GM10248 (cell line): Measurements from ENCODE around the gene CHKB.
"Not testable (repeated sequence)": the region's sequence is repeated elsewhere in the genome, so short reads cannot be mapped to it uniquely, and the experiment has no call there.

Experiments used
- CTCF ChIA-PET: fragments of 300-600 bp; sonication (Branson Sonifier 250); formaldehyde crosslinking; extraction: SDS; loops from one replicate; lab custom pipeline; 2021; ENCODE audit warnings: antibody characterized with exemption; lab: Yijun Ruan, JAX
- POLR2A ChIA-PET: fragments of 350-650 bp; sonication (Branson Sonifier 250); formaldehyde crosslinking; extraction: SDS; loops from one replicate; lab custom pipeline; 2020; ENCODE audit warnings: antibody characterized with exemption; lab: Yijun Ruan, JAX
- DNase-seq: peaks from one replicate; pipeline ENCODE4 v3.0.0; 2012; ENCODE audit errors: extremely low spot score
- CTCF ChIP-seq: IDR thresholded peaks from 2 replicates; pipeline ENCODE4 v1.5.1; 2012; ENCODE audit warnings: mild to moderate bottlenecking, low read depth; ENCODE audit errors: extremely low read depth, missing control alignments, control extremely low read depth

CHKB gene

GRCh38 chr22:50535113-50535512 lies 47.5 kb downstream of the CHKB start:
- ChIA-PET POLR2A (interaction anchor here (0.6 to 1.2 kb wide), 4 partner anchors 12 to 86 kb away, joined by 3 to 8 read pairs (median 4); no protein-coding TSS in a partner anchor), CTCF (interaction anchor here (1.2 to 3.5 kb wide), 4 partner anchors 10 to 86 kb away, joined by 3 to 33 read pairs (median 6); partner anchors contain the start of genes SCO2 and SYCE3)
- TF ChIP-seq CTCF = no peak
- DNase-seq = no peak

DNA sequence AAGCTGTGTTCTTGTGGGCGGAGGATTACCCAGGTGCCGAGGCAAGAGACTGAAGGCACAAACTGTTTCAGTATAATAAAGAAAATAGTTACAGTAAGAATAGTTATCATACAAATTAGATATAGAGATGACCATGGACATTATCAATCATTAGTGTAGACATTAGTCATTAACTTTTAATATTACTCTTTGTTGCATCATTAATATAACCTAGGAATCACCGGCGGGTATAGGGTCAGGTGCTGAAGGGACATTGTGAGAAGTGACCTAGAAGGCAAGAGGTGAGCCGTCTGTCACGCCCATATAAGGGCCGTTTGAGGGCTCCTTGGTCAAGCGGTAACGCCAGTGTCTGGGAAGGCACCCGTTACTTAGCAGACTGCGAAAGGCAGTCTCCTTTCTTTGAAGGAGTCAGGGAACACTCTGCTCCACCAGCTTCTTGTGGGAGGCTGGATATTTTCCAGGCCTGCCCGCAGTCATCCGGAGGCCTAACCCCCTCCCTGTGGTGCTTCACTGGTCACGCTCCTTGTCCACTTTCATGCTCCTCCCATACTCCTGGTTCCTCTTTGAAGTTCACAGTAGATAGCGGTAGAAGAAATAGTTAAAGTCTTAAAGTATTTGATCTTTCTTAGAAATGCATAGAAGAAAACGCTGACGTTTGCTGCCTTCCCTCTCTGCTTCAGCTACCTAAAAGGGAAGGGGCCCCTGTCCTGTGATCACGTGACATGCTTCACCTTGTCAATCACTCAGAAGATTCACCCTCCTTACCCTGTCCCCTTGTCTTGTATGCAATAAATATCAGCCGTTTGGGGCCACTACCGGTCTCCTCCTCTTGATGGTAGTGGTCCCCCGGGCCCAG lies 48.6 kb downstream of the CHKB start:
- CTCF ChIA-PET = interaction anchor here (1.4 to 3.5 kb wide), 3 partner anchors 9 to 87 kb away, joined by 4 to 33 read pairs (median 8); partner anchors contain the start of gene SCO2

GRCh38 chr22:50532824-50533796 lies 49.5 kb downstream of the CHKB start:
- POLR2A ChIA-PET = interaction anchor here (1.5 kb wide), 1 partner anchor 8 kb away, joined by 4 read pairs; no protein-coding TSS in a partner anchor
- CTCF ChIA-PET = interaction anchor here (0.6 to 3.5 kb wide), 4 partner anchors 7 to 88 kb away, joined by 3 to 33 read pairs (median 6); partner anchors contain the start of genes KLHDC7B and SCO2
- TF ChIP-seq CTCF = no peak
- DNase-seq = no peak

More for the DNA sequence above, 48.6 kb downstream of the CHKB start:
- POLR2A ChIA-PET = interaction anchor here (0.6 to 1.2 kb wide), 4 partner anchors 11 to 87 kb away, joined by 3 to 8 read pairs (median 4); partner anchors contain the start of genes LMF2 and NCAPH2
- DNase-seq = not testable (repeated sequence)

DNA sequence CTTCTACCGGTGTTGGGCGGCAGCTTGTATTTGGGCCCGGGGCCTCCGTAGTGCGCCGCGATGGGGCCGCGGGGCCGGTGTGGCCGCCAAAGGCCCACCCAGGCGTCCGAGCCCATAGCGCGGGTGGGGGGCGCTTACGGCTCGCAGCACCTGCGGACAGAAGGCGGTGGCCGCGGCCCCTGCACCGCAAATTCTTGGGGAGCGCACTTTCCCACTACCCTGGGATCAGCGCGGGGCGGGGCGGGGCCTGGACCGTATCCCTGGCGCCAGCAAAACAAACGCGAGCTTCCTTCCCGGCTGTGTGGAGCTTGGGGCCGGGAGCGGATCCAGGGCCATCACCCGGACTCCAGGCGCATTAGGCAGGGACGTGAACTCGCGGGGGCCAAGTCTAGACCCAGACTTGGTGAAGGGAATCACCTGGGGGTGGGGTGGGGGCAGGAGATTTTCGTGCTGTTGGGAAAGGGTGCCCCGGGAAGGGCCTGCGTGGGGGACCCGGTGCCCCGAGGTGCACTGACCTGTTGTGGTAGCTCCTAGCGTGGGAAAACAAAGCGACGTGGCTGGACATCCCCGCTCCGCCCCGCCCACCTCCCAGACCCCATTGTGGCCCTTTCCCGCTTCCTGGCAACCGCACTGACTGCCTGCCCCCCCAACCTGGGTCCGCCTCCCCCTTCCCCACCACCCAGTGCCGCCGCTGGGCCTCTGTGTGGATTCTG lies 50.5 kb downstream of the CHKB start:
- POLR2A ChIA-PET = interaction anchor here (1.2 to 1.5 kb wide), 2 partner anchors 9 to 24 kb away, joined by 3 to 4 read pairs; partner anchors contain the start of genes LMF2 and NCAPH2
- no peak for TF ChIP-seq CTCF
- no peak for DNase-seq
- CTCF ChIA-PET = interaction anchor here (0.6 to 1.0 kb wide), 2 partner anchors 8 to 14 kb away, joined by 3 to 4 read pairs; partner anchors contain the start of gene KLHDC7B

DNA sequence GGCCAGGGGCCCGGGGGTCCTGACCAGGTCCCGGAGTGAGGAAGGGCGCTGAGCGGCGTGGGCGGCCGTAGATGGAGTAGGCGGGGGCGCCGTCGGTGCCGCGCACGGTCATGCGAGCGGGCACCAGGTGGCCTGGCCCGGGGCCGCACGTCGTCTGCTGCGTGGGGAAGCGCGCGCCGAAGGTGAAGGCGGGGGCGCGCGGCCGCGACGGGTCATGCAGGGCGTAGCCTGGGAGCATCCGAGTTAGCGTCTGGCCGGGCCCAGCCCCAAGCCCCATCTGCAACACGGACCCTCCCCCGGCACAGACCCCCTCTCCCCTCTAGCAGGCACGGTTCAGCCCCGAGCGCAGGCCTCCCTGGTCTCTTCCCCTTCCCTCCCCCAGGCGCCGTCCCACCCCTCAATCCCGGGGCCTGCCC lies 51.1 kb downstream of the CHKB start:
- POLR2A ChIA-PET = interaction anchor here (1.2 to 1.5 kb wide), 2 partner anchors 9 to 24 kb away, joined by 3 to 4 read pairs; partner anchors contain the start of genes LMF2 and NCAPH2
- TF ChIP-seq CTCF = no peak
- DNase-seq = peak; percentile 73
- CTCF ChIA-PET = interaction anchor here (1.0 kb wide), 1 partner anchor 9 kb away, joined by 3 read pairs; no protein-coding TSS in a partner anchor

GRCh38 chr22:50530877-50531545 lies 51.6 kb downstream of the CHKB start:
- no peak for TF ChIP-seq CTCF
- ChIA-PET CTCF (no interaction called here), POLR2A (interaction anchor here (0.5 to 1.5 kb wide), 3 partner anchors 10 to 31 kb away, joined by 3 to 4 read pairs (median 3); partner anchors contain the start of genes LMF2 and NCAPH2)
- peak; percentile 77 for DNase-seq
